GM21786 (cell line): ENCODE data around the gene LSR.
"Not testable (repeated sequence)": the region's sequence is repeated elsewhere in the genome, so short reads cannot be mapped to it uniquely, and the experiment has no call there.

Source experiments
- ATAC-seq: cut with Tn5 transposase; IDR thresholded peaks from one replicate; pipeline ENCODE4 v1.9.1; 2021; ENCODE audit not compliant: unreplicated experiment

LSR gene

GRCh38 chr19:35216833-35217648 is 31.8 kb upstream of the LSR start:
- no peak for ATAC-seq

GRCh38 chr19:35217649-35217990 is 31.2 kb upstream of the LSR start:
- ATAC-seq = no peak

GRCh38 chr19:35219008-35219407 is 29.8 kb upstream of the LSR start:
- ATAC-seq = no peak

GRCh38 chr19:35220315-35220921 is 28.4 kb upstream of the LSR start:
- ATAC-seq = no peak

- not testable (repeated sequence) for ATAC-seq
Observed at GRCh38 chr19:35220973-35221590, 27.7 kb upstream of the LSR start.

- ATAC-seq = no peak
Observed at GRCh38 chr19:35222373-35223015, 26.3 kb upstream of the LSR start.

GRCh38 chr19:35223084-35223790 is 25.6 kb upstream of the LSR start:
- ATAC-seq = no peak

GRCh38 chr19:35223862-35224505 is 24.8 kb upstream of the LSR start:
- no peak for ATAC-seq

GRCh38 chr19:35224681-35225571 is 23.9 kb upstream of the LSR start:
- ATAC-seq = no peak

- ATAC-seq = no peak
Observed at GRCh38 chr19:35225951-35226350, 22.9 kb upstream of the LSR start.

- ATAC-seq = no peak
Observed at GRCh38 chr19:35226748-35227147, 22.1 kb upstream of the LSR start.

- ATAC-seq = no peak
Observed at GRCh38 chr19:35228177-35228930, 20.4 kb upstream of the LSR start, which contains the start of gene FAM187B. TSS of gene FAM187B (minus strand) at chr19:35228739. CDS start at chr19:35228680, 59 bp downstream.

- ATAC-seq = no peak
Observed at GRCh38 chr19:35229601-35230000, 19.2 kb upstream of the LSR start.

GRCh38 chr19:35231956-35232645 is 16.7 kb upstream of the LSR start:
- ATAC-seq = no peak

GRCh38 chr19:35232912-35233311 is 15.9 kb upstream of the LSR start:
- ATAC-seq = no peak

GRCh38 chr19:35236638-35237400 is 12.0 kb upstream of the LSR start:
- no peak for ATAC-seq

- ATAC-seq = not testable (repeated sequence)
Observed at GRCh38 chr19:35239597-35239996, 9.2 kb upstream of the LSR start.
